OCI-LY1 (cell line): ENCODE measurements around the gene FOXS1.

Experiments
- H2AFZ ChIP-seq: fragments of 200-600 bp; sonication (generic), shearing (Covaris generic); 2 replicates; pipeline ENCODE4 v1.6.0; 2014; ENCODE audit warnings: antibody characterized with exemption, mild to moderate bottlenecking, low read length
- H3F3A ChIP-seq: fragments of 200-600 bp; sonication (generic), shearing (Covaris generic); 2 replicates; pipeline ENCODE4 v1.6.0; 2014; ENCODE audit warnings: mild to moderate bottlenecking, antibody characterized with exemption, low read length, moderate library complexity; ENCODE audit not compliant: insufficient read depth
- H3K27ac ChIP-seq: fragments of 200-600 bp; sonication (generic); 2 replicates; pipeline ENCODE4 v1.5.1; 2014; ENCODE audit warnings: low read length, mixed run types, mild to moderate bottlenecking, low read depth; ENCODE audit not compliant: poor library complexity, severe bottlenecking
- H3K27me3 ChIP-seq: fragments of 200-600 bp; sonication (generic); 2 replicates; pipeline ENCODE4 v1.6.0; 2014; ENCODE audit warnings: antibody characterized with exemption, mild to moderate bottlenecking, low read length, moderate library complexity; ENCODE audit not compliant: insufficient read depth
- H3K36me3 ChIP-seq: fragments of 200-600 bp; sonication (generic); 2 replicates; pipeline ENCODE4 v1.6.1; 2014; ENCODE audit warnings: mild to moderate bottlenecking, antibody characterized with exemption, low read length, moderate library complexity, mixed read lengths; ENCODE audit not compliant: insufficient read depth
- H3K4me1 ChIP-seq: fragments of 200-600 bp; sonication (generic); 2 replicates; pipeline ENCODE4 v1.5.1; 2014; ENCODE audit warnings: mild to moderate bottlenecking, low read length, moderate library complexity; ENCODE audit not compliant: insufficient read depth, severe bottlenecking
- H3K4me2 ChIP-seq: fragments of 200-600 bp; sonication (generic), shearing (Covaris generic); 2 replicates; pipeline ENCODE4 v1.6.1; 2014; ENCODE audit warnings: low read length
- H3K4me3 ChIP-seq: fragments of 200-600 bp; sonication (generic); 2 replicates; pipeline ENCODE4 v1.5.1; 2014; ENCODE audit warnings: low read length, low read depth, mild to moderate bottlenecking, mixed read lengths; ENCODE audit not compliant: poor library complexity, severe bottlenecking
- H3K79me2 ChIP-seq: fragments of 200-600 bp; shearing (Covaris generic); 2 replicates; pipeline ENCODE4 v1.6.1; 2016; ENCODE audit warnings: mixed run types, low read length, mixed read lengths; ENCODE audit not compliant: insufficient read depth
- H3K9ac ChIP-seq: fragments of 200-600 bp; sonication (generic), shearing (Covaris generic); 2 replicates; pipeline ENCODE4 v1.6.1; 2014; ENCODE audit warnings: mild to moderate bottlenecking, low read length, mixed read lengths
- H3K9me2 ChIP-seq: fragments of 200-600 bp; sonication (generic), shearing (Covaris generic); 2 replicates; pipeline ENCODE4 v1.6.1; 2014; ENCODE audit warnings: low read depth, mild to moderate bottlenecking, low read length, mixed read lengths
- H3K9me3 ChIP-seq: fragments of 200-600 bp; shearing (Covaris generic); 2 replicates; pipeline ENCODE4 v1.6.1; 2014; ENCODE audit warnings: low read length, mixed read lengths
- H4K20me1 ChIP-seq: fragments of 200-600 bp; sonication (generic), shearing (Covaris generic); 2 replicates; pipeline ENCODE4 v1.6.0; 2016; ENCODE audit warnings: mild to moderate bottlenecking, low read length; ENCODE audit not compliant: insufficient read depth
- EZH2 ChIP-seq: fragments of 200-600 bp; sonication (generic), shearing (Covaris generic); IDR thresholded peaks from 2 replicates; pipeline ENCODE4 v1.8.0; 2017; ENCODE audit warnings: borderline replicate concordance, mixed run types, mild to moderate bottlenecking, antibody characterized with exemption, low read length, moderate library complexity, mixed read lengths
- TF ChIP-seq, protein P1 (sequence below): fragments of 200-600 bp; sonication (generic), shearing (Covaris generic); IDR thresholded peaks from 2 replicates; pipeline ENCODE4 v1.5.1; 2017; ENCODE audit warnings: mild to moderate bottlenecking, antibody characterized with exemption, low read length, moderate library complexity, mixed read lengths

FOXS1 gene

GRCh38 chr20:31875671-31876070, 30.3 kb upstream of the FOXS1 start:
- H2AFZ ChIP-seq: no peak overlapping the region

DNA sequence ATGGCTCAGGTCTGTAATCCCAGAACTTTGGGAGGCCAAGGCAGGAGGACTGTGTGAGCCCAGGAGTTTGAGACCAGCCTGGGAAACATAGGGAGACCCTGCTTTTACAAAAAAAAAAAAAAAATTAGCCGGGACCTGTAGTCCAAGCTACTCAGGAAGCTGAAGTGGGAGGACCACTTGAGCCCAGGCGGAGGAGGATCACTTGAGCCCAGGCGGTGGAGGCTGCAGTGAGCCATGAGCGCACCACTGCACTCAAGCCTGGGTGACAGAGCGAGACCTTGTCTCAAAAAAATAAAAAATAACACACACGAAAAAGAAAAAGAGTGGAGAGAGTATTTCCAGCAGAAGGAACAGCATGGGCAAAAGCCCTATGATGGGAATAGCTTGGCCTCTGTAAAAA, 27.0 kb upstream of the FOXS1 start:
- peaks cover 11% of the 10 kb centered on the region for H3K4me1 ChIP-seq
- no peaks in the 10 kb centered on the region for H3K9me2 ChIP-seq
- no peak overlapping the region for H3K9ac ChIP-seq
- H3K9me3 ChIP-seq: no peaks in the 10 kb centered on the region
- no peaks in the 10 kb centered on the region for H3K79me2 ChIP-seq
- 0 out of 2 replicates have a peak, but pooled peaks cover 11% of the 10 kb centered on the region for H3K27me3 ChIP-seq
- no peak overlapping the region for H3K4me2 ChIP-seq
- no peak overlapping the region for H2AFZ ChIP-seq
- no peaks in the 10 kb centered on the region for H4K20me1 ChIP-seq
- TF ChIP-seq, protein P1, sequence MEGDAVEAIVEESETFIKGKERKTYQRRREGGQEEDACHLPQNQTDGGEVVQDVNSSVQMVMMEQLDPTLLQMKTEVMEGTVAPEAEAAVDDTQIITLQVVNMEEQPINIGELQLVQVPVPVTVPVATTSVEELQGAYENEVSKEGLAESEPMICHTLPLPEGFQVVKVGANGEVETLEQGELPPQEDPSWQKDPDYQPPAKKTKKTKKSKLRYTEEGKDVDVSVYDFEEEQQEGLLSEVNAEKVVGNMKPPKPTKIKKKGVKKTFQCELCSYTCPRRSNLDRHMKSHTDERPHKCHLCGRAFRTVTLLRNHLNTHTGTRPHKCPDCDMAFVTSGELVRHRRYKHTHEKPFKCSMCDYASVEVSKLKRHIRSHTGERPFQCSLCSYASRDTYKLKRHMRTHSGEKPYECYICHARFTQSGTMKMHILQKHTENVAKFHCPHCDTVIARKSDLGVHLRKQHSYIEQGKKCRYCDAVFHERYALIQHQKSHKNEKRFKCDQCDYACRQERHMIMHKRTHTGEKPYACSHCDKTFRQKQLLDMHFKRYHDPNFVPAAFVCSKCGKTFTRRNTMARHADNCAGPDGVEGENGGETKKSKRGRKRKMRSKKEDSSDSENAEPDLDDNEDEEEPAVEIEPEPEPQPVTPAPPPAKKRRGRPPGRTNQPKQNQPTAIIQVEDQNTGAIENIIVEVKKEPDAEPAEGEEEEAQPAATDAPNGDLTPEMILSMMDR: no peak
- TF ChIP-seq EZH2: no peak
- H3K27ac ChIP-seq: no peak overlapping the region
- H3F3A ChIP-seq: no peaks in the 10 kb centered on the region
- H3K36me3 ChIP-seq: no peaks in the 10 kb centered on the region
- H3K4me3 ChIP-seq: no peak overlapping the region

More at GRCh38 chr20:31875671-31876070, 30.3 kb upstream of the FOXS1 start:
- Histone ChIP-seq H3F3A (peaks cover 3% of the 10 kb centered on the region; the same call in 1 of the 2 replicates), H3K4me2 (no peak overlapping the region), H3K36me3 (no peaks in the 10 kb centered on the region), H3K4me1 (peaks cover 10% of the 10 kb centered on the region), H3K4me3 (no peak overlapping the region), H3K79me2 (no peaks in the 10 kb centered on the region), H3K9me3 (no peaks in the 10 kb centered on the region), H3K27ac (no peak overlapping the region), H4K20me1 (no peaks in the 10 kb centered on the region), H3K9me2 (no peaks in the 10 kb centered on the region), H3K27me3 (no peaks in the 10 kb centered on the region), H3K9ac (no peak overlapping the region)
- no peak for TF ChIP-seq EZH2
- TF ChIP-seq, protein P1: no peak

DNA sequence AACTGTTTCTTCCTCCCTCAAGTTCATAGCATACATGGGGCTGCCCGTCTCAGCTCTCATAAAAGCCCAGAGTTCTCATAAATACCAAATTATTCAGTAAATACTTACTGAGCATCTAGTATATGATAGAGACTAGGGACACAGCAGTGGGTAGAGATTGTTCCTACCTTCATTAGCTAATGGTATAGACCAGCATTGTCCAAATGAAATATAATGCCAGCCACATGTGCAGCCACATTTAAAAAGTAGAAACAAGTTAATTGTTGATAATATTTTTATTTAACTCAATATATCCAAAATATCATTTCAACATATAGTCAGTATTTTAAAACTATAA, 26.2 kb upstream of the FOXS1 start:
- Histone ChIP-seq H3K4me2 (no peak overlapping the region), H2AFZ (no peak overlapping the region), H3K9me3 (no peaks in the 10 kb centered on the region), H3F3A (no peaks in the 10 kb centered on the region), H3K4me3 (no peak overlapping the region), H4K20me1 (no peaks in the 10 kb centered on the region), H3K79me2 (no peaks in the 10 kb centered on the region), H3K27me3 (0 out of 2 replicates have a peak, but pooled peaks cover 11% of the 10 kb centered on the region), H3K27ac (no peak overlapping the region), H3K36me3 (no peaks in the 10 kb centered on the region), H3K4me1 (peaks cover 11% of the 10 kb centered on the region), H3K9ac (no peak overlapping the region), H3K9me2 (no peaks in the 10 kb centered on the region)
- TF ChIP-seq EZH2: no peak
- TF ChIP-seq, protein P1: no peak
